ENCODE results near the gene HM13. TPM values are rescaled to one million over a fixed set of nuclear protein-coding genes. Genes with fewer than 3 reads are reported as not detected.
A peak's percentile ranks its signal among the peaks of the same experiment; 100 is the strongest.

The HM13 gene
- total and polyA plus RNA-seq, 2 of the 13 experiments (the other 11 are each of a cell fraction or from before 2014, with no cell fraction given), result 118 to 243 TPM

DNA sequence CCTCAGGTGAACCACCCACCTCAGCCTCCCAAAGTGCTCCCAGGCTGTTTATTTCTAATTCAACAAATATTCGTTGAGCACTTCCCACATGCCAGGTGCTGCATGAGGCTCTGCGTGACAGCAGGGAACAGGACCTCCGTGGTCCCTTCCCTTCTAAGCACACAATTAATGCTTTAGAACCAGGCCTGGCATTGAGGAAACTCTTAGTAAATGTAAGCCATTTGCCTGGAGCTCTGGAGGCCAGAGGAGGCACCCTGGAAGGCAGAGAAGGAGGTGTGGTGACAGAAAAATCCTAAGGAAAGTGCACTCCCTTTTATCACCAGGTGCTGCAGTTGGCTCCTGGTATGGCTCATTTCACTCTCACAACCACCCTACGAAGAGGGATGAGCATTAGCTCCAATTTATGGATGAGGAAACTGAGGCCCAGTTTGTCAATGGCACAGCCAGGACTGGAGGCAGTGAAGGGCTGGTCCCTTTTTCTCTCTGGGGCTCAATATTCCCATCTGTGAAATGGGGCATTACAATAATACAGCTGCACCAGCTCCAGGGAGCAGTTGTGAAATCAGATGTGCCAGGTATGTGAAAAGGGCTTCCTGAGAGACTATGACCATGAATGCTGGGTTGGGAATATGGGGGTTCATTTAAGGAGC is 82.7 kb downstream of the HM13 start (continued):
- TF ChIP-seq, protein P1, sequence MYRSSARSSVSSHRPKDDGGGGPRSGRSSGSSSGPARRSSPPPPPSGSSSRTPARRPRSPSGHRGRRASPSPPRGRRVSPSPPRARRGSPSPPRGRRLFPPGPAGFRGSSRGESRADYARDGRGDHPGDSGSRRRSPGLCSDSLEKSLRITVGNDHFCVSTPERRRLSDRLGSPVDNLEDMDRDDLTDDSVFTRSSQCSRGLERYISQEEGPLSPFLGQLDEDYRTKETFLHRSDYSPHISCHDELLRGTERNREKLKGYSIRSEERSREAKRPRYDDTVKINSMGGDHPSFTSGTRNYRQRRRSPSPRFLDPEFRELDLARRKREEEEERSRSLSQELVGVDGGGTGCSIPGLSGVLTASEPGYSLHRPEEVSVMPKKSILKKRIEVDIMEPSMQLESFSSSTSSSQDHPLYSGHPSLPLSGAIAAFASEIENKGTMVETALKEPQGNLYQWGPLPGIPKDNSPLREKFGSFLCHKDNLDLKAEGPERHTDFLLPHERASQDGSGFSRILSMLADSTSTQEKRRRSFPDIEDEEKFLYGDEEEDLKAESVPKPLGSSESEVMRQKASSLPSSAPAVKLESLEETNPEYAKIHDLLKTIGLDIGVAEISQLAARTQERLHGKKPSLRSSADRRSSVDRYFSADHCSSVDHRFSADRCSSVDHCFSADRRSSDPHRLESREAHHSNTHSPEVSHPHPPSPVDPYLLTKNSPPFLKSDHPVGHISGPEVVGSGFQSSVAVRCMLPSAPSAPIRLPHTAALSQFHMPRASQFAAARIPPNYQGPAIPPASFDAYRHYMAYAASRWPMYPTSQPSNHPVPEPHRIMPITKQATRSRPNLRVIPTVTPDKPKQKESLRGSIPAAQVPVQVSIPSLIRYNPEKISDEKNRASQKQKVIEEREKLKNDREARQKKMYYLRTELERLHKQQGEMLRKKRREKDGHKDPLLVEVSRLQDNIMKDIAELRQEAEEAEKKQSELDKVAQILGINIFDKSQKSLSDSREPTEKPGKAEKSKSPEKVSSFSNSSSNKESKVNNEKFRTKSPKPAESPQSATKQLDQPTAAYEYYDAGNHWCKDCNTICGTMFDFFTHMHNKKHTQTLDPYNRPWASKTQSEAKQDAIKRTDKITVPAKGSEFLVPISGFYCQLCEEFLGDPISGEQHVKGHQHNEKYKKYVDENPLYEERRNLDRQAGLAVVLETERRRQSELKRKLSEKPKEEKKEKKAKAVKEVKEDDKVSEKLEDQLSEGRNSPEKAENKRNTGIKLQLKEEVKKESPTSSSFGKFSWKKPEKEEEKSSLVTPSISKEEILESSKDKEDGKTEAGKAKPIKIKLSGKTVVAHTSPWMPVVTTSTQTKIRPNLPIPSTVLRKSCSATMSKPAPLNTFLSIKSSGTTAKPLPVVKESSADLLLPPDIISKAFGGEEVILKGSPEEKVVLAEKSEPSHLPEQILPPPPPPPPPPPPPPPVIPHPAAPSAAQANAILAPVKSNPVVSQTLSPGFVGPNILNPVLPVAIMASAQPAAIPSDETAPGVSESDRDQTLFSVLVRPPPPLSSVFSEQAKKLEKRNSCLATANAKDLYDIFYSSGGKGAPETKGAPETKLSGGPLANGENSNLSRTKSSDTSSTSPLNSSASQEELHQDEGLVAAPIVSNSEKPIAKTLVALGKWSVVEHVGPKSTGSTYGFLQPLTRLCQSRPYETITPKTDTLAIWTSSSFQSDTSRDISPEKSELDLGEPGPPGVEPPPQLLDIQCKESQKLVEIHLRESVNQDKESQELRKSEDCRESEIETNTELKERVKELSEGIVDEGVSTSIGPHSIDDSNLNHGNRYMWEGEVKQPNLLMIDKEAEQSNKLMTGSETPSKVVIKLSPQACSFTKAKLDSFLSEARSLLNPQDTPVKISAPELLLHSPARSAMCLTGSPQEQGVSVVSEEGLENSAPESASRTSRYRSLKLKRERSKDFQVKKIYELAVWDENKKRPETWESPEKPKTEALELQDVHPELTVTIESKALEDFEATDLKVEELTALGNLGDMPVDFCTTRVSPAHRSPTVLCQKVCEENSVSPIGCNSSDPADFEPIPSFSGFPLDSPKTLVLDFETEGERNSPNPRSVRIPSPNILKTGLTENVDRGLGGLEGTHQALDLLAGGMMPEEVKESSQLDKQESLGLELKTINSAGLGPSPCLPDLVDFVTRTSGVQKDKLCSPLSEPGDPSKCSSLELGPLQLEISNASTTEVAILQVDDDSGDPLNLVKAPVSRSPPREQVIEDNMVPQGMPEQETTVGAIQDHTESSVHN (CRISPR knock-in tag; IDR thresholded peaks at IDR 0.05), result no peak
- TF ChIP-seq ZMYM3 (CRISPR knock-in tag; IDR thresholded peaks at IDR 0.05) (peak; percentile 98), PPARG (CRISPR knock-in tag; conservative IDR thresholded peaks at IDR 0.05) (no peak), NR1H2 (CRISPR knock-in tag; IDR thresholded peaks at IDR 0.05; ENCODE audit: borderline replicate concordance, low read depth) (no peak), CCAR2 (optimal IDR thresholded peaks at IDR 0.05; ENCODE audit: low read depth, low read length) (no peak), ZNF709 (CRISPR knock-in tag; IDR thresholded peaks at IDR 0.05) (no peak), CBX1 (IDR thresholded peaks at IDR 0.05; ENCODE audit: low read depth) (peak; percentile 55), ZNF747 (CRISPR knock-in tag; IDR thresholded peaks at IDR 0.05; ENCODE audit: borderline replicate concordance) (no peak), PTBP1 (IDR thresholded peaks at IDR 0.05; ENCODE audit: low read depth, low read length, poor library complexity, severe bottlenecking) (no peak), GTF2F1 (IDR thresholded peaks at IDR 0.05; ENCODE audit: low read length) (no peak), SETDB1 (CRISPR knock-in tag; IDR thresholded peaks at IDR 0.05; ENCODE audit: borderline replicate concordance) (no peak), ZNF674 (CRISPR knock-in tag; IDR thresholded peaks at IDR 0.05; ENCODE audit: low read depth) (no peak)
- TF ChIP-seq, protein P2, sequence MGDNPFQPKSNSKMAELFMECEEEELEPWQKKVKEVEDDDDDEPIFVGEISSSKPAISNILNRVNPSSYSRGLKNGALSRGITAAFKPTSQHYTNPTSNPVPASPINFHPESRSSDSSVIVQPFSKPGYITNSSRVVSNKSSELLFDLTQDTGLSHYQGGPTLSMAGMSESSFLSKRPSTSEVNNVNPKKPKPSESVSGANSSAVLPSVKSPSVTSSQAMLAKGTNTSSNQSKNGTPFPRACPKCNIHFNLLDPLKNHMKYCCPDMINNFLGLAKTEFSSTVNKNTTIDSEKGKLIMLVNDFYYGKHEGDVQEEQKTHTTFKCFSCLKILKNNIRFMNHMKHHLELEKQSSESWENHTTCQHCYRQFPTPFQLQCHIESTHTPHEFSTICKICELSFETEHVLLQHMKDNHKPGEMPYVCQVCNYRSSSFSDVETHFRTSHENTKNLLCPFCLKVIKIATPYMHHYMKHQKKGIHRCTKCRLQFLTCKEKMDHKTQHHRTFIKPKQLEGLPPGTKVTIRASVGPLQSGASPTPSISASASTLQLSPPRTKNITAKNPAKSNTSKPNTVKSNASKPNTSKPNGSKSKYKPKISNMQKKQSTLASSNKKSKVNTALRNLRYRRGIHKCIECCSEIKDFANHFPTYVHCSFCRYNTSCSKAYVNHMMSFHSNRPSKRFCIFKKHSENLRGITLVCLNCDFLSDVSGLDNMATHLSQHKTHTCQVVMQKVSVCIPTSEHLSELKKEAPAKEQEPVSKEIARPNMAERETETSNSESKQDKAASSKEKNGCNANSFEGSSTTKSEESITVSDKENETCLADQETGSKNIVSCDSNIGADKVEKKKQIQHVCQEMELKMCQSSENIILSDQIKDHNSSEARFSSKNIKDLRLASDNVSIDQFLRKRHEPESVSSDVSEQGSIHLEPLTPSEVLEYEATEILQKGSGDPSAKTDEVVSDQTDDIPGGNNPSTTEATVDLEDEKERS (CRISPR knock-in tag; IDR thresholded peaks at IDR 0.05), result 0 out of 2 replicates have a peak, but pooled peaks have one; percentile 13
- TF ChIP-seq, protein P3, sequence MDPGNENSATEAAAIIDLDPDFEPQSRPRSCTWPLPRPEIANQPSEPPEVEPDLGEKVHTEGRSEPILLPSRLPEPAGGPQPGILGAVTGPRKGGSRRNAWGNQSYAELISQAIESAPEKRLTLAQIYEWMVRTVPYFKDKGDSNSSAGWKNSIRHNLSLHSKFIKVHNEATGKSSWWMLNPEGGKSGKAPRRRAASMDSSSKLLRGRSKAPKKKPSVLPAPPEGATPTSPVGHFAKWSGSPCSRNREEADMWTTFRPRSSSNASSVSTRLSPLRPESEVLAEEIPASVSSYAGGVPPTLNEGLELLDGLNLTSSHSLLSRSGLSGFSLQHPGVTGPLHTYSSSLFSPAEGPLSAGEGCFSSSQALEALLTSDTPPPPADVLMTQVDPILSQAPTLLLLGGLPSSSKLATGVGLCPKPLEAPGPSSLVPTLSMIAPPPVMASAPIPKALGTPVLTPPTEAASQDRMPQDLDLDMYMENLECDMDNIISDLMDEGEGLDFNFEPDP (CRISPR knock-in tag; conservative IDR thresholded peaks at IDR 0.05), result no peak
- TF ChIP-seq, protein P4, sequence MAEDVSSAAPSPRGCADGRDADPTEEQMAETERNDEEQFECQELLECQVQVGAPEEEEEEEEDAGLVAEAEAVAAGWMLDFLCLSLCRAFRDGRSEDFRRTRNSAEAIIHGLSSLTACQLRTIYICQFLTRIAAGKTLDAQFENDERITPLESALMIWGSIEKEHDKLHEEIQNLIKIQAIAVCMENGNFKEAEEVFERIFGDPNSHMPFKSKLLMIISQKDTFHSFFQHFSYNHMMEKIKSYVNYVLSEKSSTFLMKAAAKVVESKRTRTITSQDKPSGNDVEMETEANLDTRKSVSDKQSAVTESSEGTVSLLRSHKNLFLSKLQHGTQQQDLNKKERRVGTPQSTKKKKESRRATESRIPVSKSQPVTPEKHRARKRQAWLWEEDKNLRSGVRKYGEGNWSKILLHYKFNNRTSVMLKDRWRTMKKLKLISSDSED (CRISPR knock-in tag; IDR thresholded peaks at IDR 0.05), result no peak

Data from HepG2 (cell line).